MM.1S (cell line): ENCODE data around the gene STX16.

Experiments used
- DNase-seq: peaks from one replicate; pipeline ENCODE4 v3.0.0-alpha.2; 2015
- H2AFZ ChIP-seq: fragments of 300-600 bp; sonication (generic); 2 replicates; pipeline ENCODE4 v1.6.0; 2016; ENCODE audit warnings: antibody characterized with exemption, low read length
- H3F3A ChIP-seq: fragments of 300-600 bp; sonication (generic); 2 replicates; pipeline ENCODE4 v1.6.1; 2016; ENCODE audit warnings: mild to moderate bottlenecking, antibody characterized with exemption, low read length, moderate library complexity, mixed read lengths; ENCODE audit not compliant: insufficient read depth
- H3K27ac ChIP-seq: fragments of 300-600 bp; sonication (generic); 2 replicates; pipeline ENCODE4 v1.5.1; 2016; ENCODE audit warnings: mild to moderate bottlenecking, low read length
- H3K27me3 ChIP-seq: fragments of 300-600 bp; sonication (generic); replicated peaks from 2 replicates; pipeline ENCODE4 v1.6.0; 2016; ENCODE audit warnings: low read length; ENCODE audit not compliant: insufficient read depth
- H3K36me3 ChIP-seq: fragments of 300-600 bp; sonication (generic); replicated peaks from 2 replicates; pipeline ENCODE4 v1.6.1; 2016; ENCODE audit warnings: mild to moderate bottlenecking, low read length, mixed read lengths; ENCODE audit not compliant: insufficient read depth
- H3K4me1 ChIP-seq: fragments of 300-600 bp; sonication (generic); 2 replicates; pipeline ENCODE4 v1.6.1; 2016; ENCODE audit warnings: low read length, mixed read lengths
- H3K4me2 ChIP-seq: fragments of 300-600 bp; sonication (generic); 2 replicates; pipeline ENCODE4 v1.6.0; 2016; ENCODE audit warnings: low read depth, low read length
- H3K4me3 ChIP-seq: fragments of 300-600 bp; sonication (generic); 2 replicates; pipeline ENCODE4 v1.5.1; 2016; ENCODE audit warnings: low read length, mixed read lengths
- H3K79me2 ChIP-seq: fragments of 300-600 bp; sonication (generic); 2 replicates; pipeline ENCODE4 v1.6.1; 2016; ENCODE audit warnings: mixed run types, low read length, mixed read lengths
- H3K9ac ChIP-seq: fragments of 300-600 bp; sonication (generic); 2 replicates; pipeline ENCODE4 v1.6.1; 2016; ENCODE audit warnings: low read length, mixed read lengths
- H3K9me2 ChIP-seq: fragments of 300-600 bp; sonication (generic); replicated peaks from 2 replicates; pipeline ENCODE4 v1.6.1; 2016; ENCODE audit warnings: mild to moderate bottlenecking, low read length, mixed read lengths; ENCODE audit not compliant: insufficient read depth
- H3K9me3 ChIP-seq: fragments of 300-600 bp; sonication (generic); replicated peaks from 2 replicates; pipeline ENCODE4 v1.6.1; 2016; ENCODE audit warnings: mild to moderate bottlenecking, low read length, mixed read lengths; ENCODE audit not compliant: insufficient read depth
- H4K20me1 ChIP-seq: fragments of 300-600 bp; sonication (generic); 2 replicates; pipeline ENCODE4 v1.6.1; 2016; ENCODE audit warnings: mild to moderate bottlenecking, low read length, moderate library complexity, mixed read lengths; ENCODE audit not compliant: insufficient read depth
- CTCF ChIP-seq: fragments of 300-600 bp; sonication (generic); IDR thresholded peaks from 2 replicates; pipeline ENCODE4 v1.5.1; 2016; ENCODE audit warnings: antibody characterized with exemption, low read length, mixed read lengths
- EZH2 ChIP-seq: fragments of 300-600 bp; sonication (generic); optimal IDR thresholded peaks from 2 replicates; pipeline ENCODE3; 2017; ENCODE audit warnings: low read depth, mild to moderate bottlenecking, antibody characterized with exemption, low read length, mixed read lengths
- EZH2phosphoT487 ChIP-seq: fragments of 300-600 bp; sonication (generic); IDR thresholded peaks from 2 replicates; pipeline ENCODE4 v1.6.1; 2018; ENCODE audit warnings: antibody characterized with exemption, low read length

The STX16 gene

GRCh38 chr20:58616411-58616810 lies 34.7 kb upstream of the STX16 start:
- Histone ChIP-seq H3K27ac (no peak overlapping the region), H3K79me2 (no peaks in the 10 kb centered on the region), H2AFZ (no peak overlapping the region), H3K4me3 (no peak overlapping the region), H3F3A (no peaks in the 10 kb centered on the region), H3K9me2 (no peaks in the 10 kb centered on the region), H3K27me3 (peaks cover 98% of the 10 kb centered on the region), H3K36me3 (no peaks in the 10 kb centered on the region), H3K4me1 (no peaks in the 10 kb centered on the region), H3K9ac (no peak overlapping the region), H3K4me2 (no peak overlapping the region), H3K9me3 (no peaks in the 10 kb centered on the region), H4K20me1 (no peaks in the 10 kb centered on the region)
- DNase-seq, result no peak
- TF ChIP-seq CTCF, result no peak
- no peak for TF ChIP-seq EZH2
- no peak for TF ChIP-seq EZH2phosphoT487

GRCh38 chr20:58617158-58617557 lies 33.9 kb upstream of the STX16 start:
- H2AFZ ChIP-seq, result no peak overlapping the region
- TF ChIP-seq EZH2 (no peak), EZH2phosphoT487 (no peak)

GRCh38 chr20:58618351-58619076 lies 32.6 kb upstream of the STX16 start:
- H3K27me3 ChIP-seq, result peaks cover 100% of the 10 kb centered on the region
- H3K4me3 ChIP-seq, result no peak overlapping the region
- H3K27ac ChIP-seq, result no peak overlapping the region
- H3K9me3 ChIP-seq, result no peaks in the 10 kb centered on the region
- no peaks in the 10 kb centered on the region for H3F3A ChIP-seq
- no peak overlapping the region for H3K9ac ChIP-seq
- no peaks in the 10 kb centered on the region for H4K20me1 ChIP-seq
- H3K4me1 ChIP-seq, result no peaks in the 10 kb centered on the region
- no peaks in the 10 kb centered on the region for H3K9me2 ChIP-seq
- H3K36me3 ChIP-seq, result no peaks in the 10 kb centered on the region
- H3K79me2 ChIP-seq, result no peaks in the 10 kb centered on the region
- H3K4me2 ChIP-seq, result no peak overlapping the region
- no peak for TF ChIP-seq CTCF
- TF ChIP-seq EZH2phosphoT487, result no peak
- no peak for TF ChIP-seq EZH2
- H2AFZ ChIP-seq, result no peak overlapping the region
- DNase-seq, result no peak

More at GRCh38 chr20:58617158-58617557, 33.9 kb upstream of the STX16 start:
- no peak overlapping the region for H3K27ac ChIP-seq
- H3K4me3 ChIP-seq, result no peak overlapping the region
- H3K9me2 ChIP-seq, result no peaks in the 10 kb centered on the region
- H4K20me1 ChIP-seq, result no peaks in the 10 kb centered on the region
- no peaks in the 10 kb centered on the region for H3K9me3 ChIP-seq
- DNase-seq, result no peak
- no peak overlapping the region for H3K9ac ChIP-seq
- peaks cover 100% of the 10 kb centered on the region for H3K27me3 ChIP-seq
- H3K79me2 ChIP-seq, result no peaks in the 10 kb centered on the region
- no peak overlapping the region for H3K4me2 ChIP-seq
- no peaks in the 10 kb centered on the region for H3F3A ChIP-seq
- no peaks in the 10 kb centered on the region for H3K36me3 ChIP-seq
- no peaks in the 10 kb centered on the region for H3K4me1 ChIP-seq
